KMS-11 (cell line): ENCODE results near the gene PDE3A.

Source experiments
- H2AFZ ChIP-seq: fragments of 200-600 bp; sonication (generic); 2 replicates; pipeline ENCODE4 v1.6.1; 2016; ENCODE audit warnings: antibody characterized with exemption, mixed run types, low read depth
- H3K27ac ChIP-seq: fragments of 200-600 bp; sonication (generic); 2 replicates; pipeline ENCODE4 v1.6.1; 2016; ENCODE audit warnings: mild to moderate bottlenecking, mixed run types
- H3K27me3 ChIP-seq: fragments of 200-600 bp; sonication (generic); 2 replicates; pipeline ENCODE4 v1.6.1; 2017; ENCODE audit warnings: mild to moderate bottlenecking, low read depth, mixed run types, moderate library complexity; ENCODE audit not compliant: insufficient read depth
- H3K36me3 ChIP-seq: fragments of 200-600 bp; sonication (generic); 2 replicates; pipeline ENCODE4 v1.6.1; 2017; ENCODE audit warnings: mild to moderate bottlenecking, mixed run types; ENCODE audit not compliant: insufficient read depth
- H3K4me1 ChIP-seq: fragments of 200-600 bp; sonication (generic); 2 replicates; pipeline ENCODE4 v1.6.1; 2016; ENCODE audit warnings: mild to moderate bottlenecking, low read depth, mixed run types; ENCODE audit not compliant: poor library complexity, severe bottlenecking
- H3K4me2 ChIP-seq: fragments of 200-600 bp; sonication (generic); 2 replicates; pipeline ENCODE4 v1.7.0; 2016; ENCODE audit warnings: mild to moderate bottlenecking, mixed run types
- H3K4me3 ChIP-seq: fragments of 200-600 bp; sonication (generic); IDR thresholded peaks from 2 replicates; pipeline ENCODE4 v1.6.1; 2017; ENCODE audit warnings: low read depth, low read length, mixed read lengths; ENCODE audit not compliant: insufficient read depth
- H3K79me2 ChIP-seq: fragments of 200-600 bp; sonication (generic); 2 replicates; pipeline ENCODE4 v1.6.1; 2016; ENCODE audit warnings: low read depth, mixed run types; ENCODE audit not compliant: insufficient read depth
- H3K9ac ChIP-seq: fragments of 200-600 bp; sonication (generic); 2 replicates; pipeline ENCODE4 v1.6.1; 2016; ENCODE audit warnings: mild to moderate bottlenecking, mixed run types
- H4K20me1 ChIP-seq: fragments of 200-600 bp; sonication (generic); 2 replicates; pipeline ENCODE4 v1.6.1; 2016; ENCODE audit warnings: mild to moderate bottlenecking, mixed run types; ENCODE audit not compliant: insufficient read depth
- CTCF ChIP-seq: fragments of 200-600 bp; sonication (generic); conservative IDR thresholded peaks from 2 replicates; pipeline ENCODE4 v1.6.1; 2017; ENCODE audit warnings: low read depth, mild to moderate bottlenecking, antibody characterized with exemption, low read length, moderate library complexity, mixed read lengths

The PDE3A gene

DNA sequence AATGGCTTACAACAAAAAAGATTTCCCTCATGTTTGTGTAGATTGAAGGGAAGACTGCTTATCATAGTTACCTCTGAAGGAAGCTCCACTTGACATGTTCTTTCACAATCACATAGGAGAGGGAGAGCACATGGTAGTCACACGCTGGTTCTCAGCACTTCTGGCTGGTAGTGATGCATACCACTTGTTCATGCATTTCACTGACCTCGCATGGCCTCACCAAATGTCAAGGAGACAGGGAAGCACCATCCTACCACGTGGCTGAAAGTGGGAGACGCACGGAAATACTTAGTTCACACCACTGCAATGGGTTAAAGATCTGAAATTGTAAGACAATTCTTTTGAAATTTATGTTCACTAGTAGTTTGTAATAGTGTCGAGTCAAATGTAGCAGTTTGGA is 74.0 kb downstream of the PDE3A start:
- Histone ChIP-seq H3K27ac (no peak overlapping the region), H3K4me3 (no peak overlapping the region), H3K4me1 (no peaks in the 10 kb centered on the region), H3K27me3 (no peaks in the 10 kb centered on the region), H3K9ac (no peak overlapping the region), H3K36me3 (no peaks in the 10 kb centered on the region), H3K4me2 (no peak overlapping the region), H2AFZ (no peak overlapping the region), H4K20me1 (no peaks in the 10 kb centered on the region), H3K79me2 (no peaks in the 10 kb centered on the region)
- no peak for TF ChIP-seq CTCF

DNA sequence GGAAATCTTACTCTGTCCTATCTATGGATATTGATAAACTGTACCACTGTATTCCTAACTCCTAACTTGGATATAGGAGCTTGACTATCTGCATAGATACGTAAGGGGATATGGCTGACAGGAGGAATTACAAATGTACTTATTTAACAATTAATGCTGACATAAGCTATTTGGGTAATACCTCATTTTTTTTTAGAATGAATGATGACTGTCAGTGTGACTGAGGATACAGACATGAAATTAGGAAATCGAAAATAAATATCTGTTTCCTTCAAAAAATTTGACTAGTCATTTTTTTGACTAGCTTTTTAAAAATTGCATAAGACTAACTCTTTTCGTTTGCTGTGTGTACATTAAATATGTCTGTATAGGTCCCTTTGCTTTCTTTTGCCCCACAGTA is 74.9 kb downstream of the PDE3A start:
- no peak overlapping the region for H3K4me3 ChIP-seq
- no peak for TF ChIP-seq CTCF
- no peaks in the 10 kb centered on the region for H3K4me1 ChIP-seq
- no peak overlapping the region for H3K4me2 ChIP-seq
- no peaks in the 10 kb centered on the region for H3K79me2 ChIP-seq
- no peaks in the 10 kb centered on the region for H4K20me1 ChIP-seq
- H3K27me3 ChIP-seq, result no peaks in the 10 kb centered on the region
- no peak overlapping the region for H3K9ac ChIP-seq
- H3K27ac ChIP-seq, result no peak overlapping the region
- H3K36me3 ChIP-seq, result no peaks in the 10 kb centered on the region
- no peak overlapping the region for H2AFZ ChIP-seq

DNA sequence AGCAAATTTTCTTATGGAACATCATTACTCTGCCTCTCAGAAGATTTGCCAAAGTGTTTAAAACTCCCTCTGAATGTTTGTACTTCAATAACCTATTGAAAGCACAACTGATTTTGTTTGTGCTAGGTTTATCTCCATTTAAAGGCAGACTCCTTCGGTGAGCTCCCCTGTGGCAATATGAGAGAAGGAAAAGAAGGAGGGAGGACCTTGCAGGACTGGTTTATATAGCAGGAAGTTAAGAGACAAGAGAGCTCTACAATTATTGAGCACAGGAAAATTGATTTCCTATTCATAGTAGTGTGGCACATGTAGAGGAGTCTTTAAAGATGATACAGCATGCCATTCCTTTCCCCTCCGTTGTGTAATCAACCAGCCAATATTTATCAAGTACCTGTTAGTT is 75.5 kb downstream of the PDE3A start:
- no peaks in the 10 kb centered on the region for H3K4me1 ChIP-seq
- H4K20me1 ChIP-seq, result no peaks in the 10 kb centered on the region
- no peak overlapping the region for H3K4me2 ChIP-seq
- H3K79me2 ChIP-seq, result no peaks in the 10 kb centered on the region
- H3K4me3 ChIP-seq, result no peak overlapping the region
- H3K36me3 ChIP-seq, result no peaks in the 10 kb centered on the region
- no peaks in the 10 kb centered on the region for H3K27me3 ChIP-seq
- no peak for TF ChIP-seq CTCF
- no peak overlapping the region for H3K9ac ChIP-seq
- no peak overlapping the region for H3K27ac ChIP-seq
- no peak overlapping the region for H2AFZ ChIP-seq

DNA sequence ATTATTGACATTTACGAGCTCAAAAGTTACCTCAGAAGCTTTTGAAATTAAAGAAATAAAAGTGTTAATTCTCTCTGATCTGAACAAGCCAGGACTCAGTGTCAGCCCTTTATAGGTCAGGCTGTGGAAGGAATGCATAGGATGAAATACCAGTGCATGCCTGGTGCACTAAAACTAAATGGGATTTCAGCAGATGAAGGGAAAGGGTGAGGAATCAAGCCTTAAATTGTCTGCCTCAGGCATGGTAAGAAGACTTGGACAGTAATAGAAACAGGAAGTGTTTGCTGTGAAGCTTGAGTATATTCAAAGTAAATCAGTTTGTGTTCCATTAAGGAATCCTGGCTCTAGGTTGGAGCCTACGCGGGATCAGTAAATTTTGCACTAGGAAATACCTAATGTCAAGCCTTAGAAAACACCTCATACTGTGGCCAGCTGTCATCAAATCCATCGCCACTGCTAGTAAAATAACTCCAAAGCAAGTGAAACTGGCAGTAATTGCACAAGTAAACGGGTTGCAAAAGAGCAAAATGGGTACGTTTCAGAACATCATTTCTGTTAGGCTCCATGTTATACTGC is 76.3 kb downstream of the PDE3A start:
- Histone ChIP-seq H2AFZ (no peak overlapping the region), H3K4me1 (no peaks in the 10 kb centered on the region), H4K20me1 (no peaks in the 10 kb centered on the region), H3K36me3 (no peaks in the 10 kb centered on the region), H3K4me3 (no peak overlapping the region), H3K27ac (no peak overlapping the region), H3K9ac (no peak overlapping the region), H3K4me2 (no peak overlapping the region), H3K27me3 (no peaks in the 10 kb centered on the region), H3K79me2 (no peaks in the 10 kb centered on the region)
- no peak for TF ChIP-seq CTCF
